GM23248 (cell line): ENCODE measurements around the gene MARCHF4.

Experiments
- EZH2 ChIP-seq: fragments of 200-600 bp; sonication (generic); IDR thresholded peaks from 2 replicates; pipeline ENCODE4 v1.6.1; 2018; ENCODE audit warnings: antibody characterized with exemption, mild to moderate bottlenecking; ENCODE audit not compliant: insufficient read depth, poor library complexity, severe bottlenecking
- EZH2phosphoT487 ChIP-seq: fragments of 200-600 bp; sonication (generic); IDR thresholded peaks from 2 replicates; pipeline ENCODE4 v1.6.1; 2018; ENCODE audit warnings: antibody characterized with exemption, moderate library complexity, mild to moderate bottlenecking, low read depth; ENCODE audit not compliant: insufficient read depth

- TF ChIP-seq EZH2: no peak
- no peak for TF ChIP-seq EZH2phosphoT487
These were observed 48.3 kb upstream of the MARCHF4 start for GRCh38 chr2:216420367-216421101.
